GM10847 (cell line): ENCODE data around the gene GFPT2.

Experiments
- POLR2A ChIP-seq: IDR thresholded peaks from 2 replicates; pipeline ENCODE4 v1.6.1; 2011; ENCODE audit not compliant: insufficient read length; ENCODE audit errors: extremely low read depth

GFPT2 gene

GRCh38 chr5:180334176-180334575, 19.0 kb downstream of the GFPT2 start:
- no peak for TF ChIP-seq POLR2A

GRCh38 chr5:180333661-180334060, 19.5 kb downstream of the GFPT2 start:
- no peak for TF ChIP-seq POLR2A

- TF ChIP-seq POLR2A, result no peak
These were observed 20.3 kb downstream of the GFPT2 start for GRCh38 chr5:180332861-180333260.

GRCh38 chr5:180332051-180332517, 21.1 kb downstream of the GFPT2 start:
- no peak for TF ChIP-seq POLR2A

GRCh38 chr5:180331647-180331950, 21.5 kb downstream of the GFPT2 start:
- no peak for TF ChIP-seq POLR2A

- no peak for TF ChIP-seq POLR2A
These were observed 22.1 kb downstream of the GFPT2 start for GRCh38 chr5:180330810-180331646.

- TF ChIP-seq POLR2A, result no peak
These were observed 22.9 kb downstream of the GFPT2 start for GRCh38 chr5:180330270-180330648.

- no peak for TF ChIP-seq POLR2A
These were observed 23.4 kb downstream of the GFPT2 start for GRCh38 chr5:180329606-180330269.

- TF ChIP-seq POLR2A, result no peak
These were observed 24.0 kb downstream of the GFPT2 start for GRCh38 chr5:180329138-180329435.

- TF ChIP-seq POLR2A, result no peak
These were observed 24.6 kb downstream of the GFPT2 start for GRCh38 chr5:180328296-180329137.

GRCh38 chr5:180326989-180327565, 26.1 kb downstream of the GFPT2 start:
- no peak for TF ChIP-seq POLR2A

- no peak for TF ChIP-seq POLR2A
These were observed 28.6 kb downstream of the GFPT2 start for GRCh38 chr5:180324601-180324950.

- no peak for TF ChIP-seq POLR2A
These were observed 29.1 kb downstream of the GFPT2 start for GRCh38 chr5:180323941-180324600.

GRCh38 chr5:180323160-180323559, 30.0 kb downstream of the GFPT2 start:
- TF ChIP-seq POLR2A, result no peak

GRCh38 chr5:180318456-180319089, 34.6 kb downstream of the GFPT2 start:
- no peak for TF ChIP-seq POLR2A
